ENCODE data around the gene CSF2. TPM values are rescaled to one million over a fixed set of nuclear protein-coding genes. Genes with fewer than 3 reads are reported as not detected.
"Not testable (repeated sequence)": the region's sequence is repeated elsewhere in the genome, so short reads cannot be mapped to it uniquely, and the experiment has no call there.

CSF2 gene
- total RNA-seq, 1 donor from 2014 or later = not detected

DNA sequence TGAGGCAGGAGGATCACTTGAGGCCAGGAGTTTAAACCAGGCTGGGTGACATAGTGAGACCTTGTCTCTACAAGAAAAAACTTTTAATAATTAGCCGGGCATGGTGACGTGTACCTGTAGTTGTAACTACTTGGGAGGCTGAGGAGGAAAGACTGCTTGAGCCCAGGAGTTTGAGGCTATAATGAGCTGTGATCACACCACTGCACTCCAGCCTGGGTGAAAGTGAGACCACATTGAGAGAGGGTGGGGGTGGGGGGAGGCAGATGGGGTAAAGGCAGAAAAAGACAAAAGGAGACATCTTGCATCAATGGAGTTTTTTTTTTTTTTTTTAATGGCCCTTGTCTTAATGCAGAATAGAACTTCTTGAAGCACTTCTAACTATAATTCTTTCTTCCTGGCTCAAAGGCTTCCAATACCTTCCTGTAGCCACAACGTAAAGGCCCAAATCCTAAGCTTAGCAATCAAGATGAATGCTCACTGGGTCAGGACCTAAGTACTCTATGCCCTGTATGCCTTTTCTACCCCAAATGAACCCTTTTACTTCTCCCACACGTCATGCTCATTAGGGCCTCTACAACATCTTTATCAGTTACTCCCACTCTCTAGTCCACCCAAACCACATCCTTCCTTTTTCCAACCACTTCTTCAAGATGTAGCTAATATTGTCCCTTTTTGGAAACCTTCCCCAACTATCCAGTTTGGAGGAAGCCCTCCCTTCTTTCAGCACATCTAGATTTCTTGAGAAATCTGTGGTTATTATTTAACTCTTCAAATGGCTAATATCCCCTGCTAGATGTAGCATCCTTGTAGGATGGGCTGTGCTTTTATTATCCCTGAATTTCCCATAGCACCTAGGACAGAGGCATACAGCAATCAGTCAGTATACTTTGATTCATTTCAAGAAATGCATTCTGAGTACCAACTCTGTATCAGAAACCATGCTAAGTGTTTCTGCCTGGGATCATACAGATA, 40.8 kb downstream of the CSF2 start:
- no peaks in the 10 kb centered on the region for H3K4me1 Mint-ChIP-seq (ENCODE audit: unreplicated experiment)
- no peak for DNase-seq (ENCODE audit: extremely low spot score, unreplicated experiment)
- TF ChIP-seq, protein P1, sequence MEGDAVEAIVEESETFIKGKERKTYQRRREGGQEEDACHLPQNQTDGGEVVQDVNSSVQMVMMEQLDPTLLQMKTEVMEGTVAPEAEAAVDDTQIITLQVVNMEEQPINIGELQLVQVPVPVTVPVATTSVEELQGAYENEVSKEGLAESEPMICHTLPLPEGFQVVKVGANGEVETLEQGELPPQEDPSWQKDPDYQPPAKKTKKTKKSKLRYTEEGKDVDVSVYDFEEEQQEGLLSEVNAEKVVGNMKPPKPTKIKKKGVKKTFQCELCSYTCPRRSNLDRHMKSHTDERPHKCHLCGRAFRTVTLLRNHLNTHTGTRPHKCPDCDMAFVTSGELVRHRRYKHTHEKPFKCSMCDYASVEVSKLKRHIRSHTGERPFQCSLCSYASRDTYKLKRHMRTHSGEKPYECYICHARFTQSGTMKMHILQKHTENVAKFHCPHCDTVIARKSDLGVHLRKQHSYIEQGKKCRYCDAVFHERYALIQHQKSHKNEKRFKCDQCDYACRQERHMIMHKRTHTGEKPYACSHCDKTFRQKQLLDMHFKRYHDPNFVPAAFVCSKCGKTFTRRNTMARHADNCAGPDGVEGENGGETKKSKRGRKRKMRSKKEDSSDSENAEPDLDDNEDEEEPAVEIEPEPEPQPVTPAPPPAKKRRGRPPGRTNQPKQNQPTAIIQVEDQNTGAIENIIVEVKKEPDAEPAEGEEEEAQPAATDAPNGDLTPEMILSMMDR (IDR thresholded peaks at IDR 0.05) = no peak
- H3K36me3 Mint-ChIP-seq (ENCODE audit: unreplicated experiment) = no peaks in the 10 kb centered on the region
- no peak overlapping the region for H3K4me3 Mint-ChIP-seq (ENCODE audit: unreplicated experiment)
- H3K9me3 Mint-ChIP-seq (ENCODE audit: unreplicated experiment) = no peaks in the 10 kb centered on the region
- H3K27me3 Mint-ChIP-seq (ENCODE audit: unreplicated experiment) = peaks cover 11% of the 10 kb centered on the region
- no peak overlapping the region for H3K27ac Mint-ChIP-seq (ENCODE audit: unreplicated experiment)

- no peak overlapping the region for H3K27ac Mint-ChIP-seq (ENCODE audit: unreplicated experiment)
- H3K9me3 Mint-ChIP-seq (ENCODE audit: unreplicated experiment) = no peaks in the 10 kb centered on the region
- peaks cover 11% of the 10 kb centered on the region for H3K27me3 Mint-ChIP-seq (ENCODE audit: unreplicated experiment)
- TF ChIP-seq, protein P1 (IDR thresholded peaks at IDR 0.05) = no peak
- no peaks in the 10 kb centered on the region for H3K36me3 Mint-ChIP-seq (ENCODE audit: unreplicated experiment)
- DNase-seq (ENCODE audit: extremely low spot score, unreplicated experiment) = no peak
- no peak overlapping the region for H3K4me3 Mint-ChIP-seq (ENCODE audit: unreplicated experiment)
- no peaks in the 10 kb centered on the region for H3K4me1 Mint-ChIP-seq (ENCODE audit: unreplicated experiment)
Observed at GRCh38 chr5:132115375-132115774, 41.8 kb downstream of the CSF2 start.

DNA sequence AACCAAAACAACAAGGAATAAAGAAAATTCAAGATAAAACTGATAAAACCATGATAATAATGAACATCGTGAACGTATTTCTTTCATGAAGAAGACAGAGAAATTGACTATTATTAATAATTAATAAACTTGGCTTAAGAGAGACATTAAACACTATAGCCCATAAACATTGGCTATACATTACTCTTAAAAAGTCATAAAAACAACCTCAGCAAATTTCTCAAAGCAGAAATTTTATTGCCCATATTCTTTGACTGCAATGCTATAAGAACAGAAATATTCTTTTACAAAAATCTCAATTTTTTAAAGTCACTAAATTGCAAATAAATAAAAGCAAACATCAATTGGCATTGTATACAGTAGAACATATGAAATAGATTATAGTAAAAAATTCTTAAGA, 42.5 kb downstream of the CSF2 start:
- no peak overlapping the region for H3K27ac Mint-ChIP-seq (ENCODE audit: unreplicated experiment)
- H3K4me3 Mint-ChIP-seq (ENCODE audit: unreplicated experiment) = no peak overlapping the region
- H3K4me1 Mint-ChIP-seq (ENCODE audit: unreplicated experiment) = no peaks in the 10 kb centered on the region
- no peaks in the 10 kb centered on the region for H3K9me3 Mint-ChIP-seq (ENCODE audit: unreplicated experiment)
- H3K27me3 Mint-ChIP-seq (ENCODE audit: unreplicated experiment) = peaks cover 11% of the 10 kb centered on the region
- no peak for DNase-seq (ENCODE audit: extremely low spot score, unreplicated experiment)
- no peaks in the 10 kb centered on the region for H3K36me3 Mint-ChIP-seq (ENCODE audit: unreplicated experiment)
- TF ChIP-seq, protein P1 (IDR thresholded peaks at IDR 0.05) = no peak

GRCh38 chr5:132116909-132117489, 43.4 kb downstream of the CSF2 start:
- peaks cover 11% of the 10 kb centered on the region for H3K27me3 Mint-ChIP-seq (ENCODE audit: unreplicated experiment)
- not testable (repeated sequence) for H3K36me3 Mint-ChIP-seq (ENCODE audit: unreplicated experiment)

GRCh38 chr5:132120717-132121116, 47.1 kb downstream of the CSF2 start:
- not testable (repeated sequence) for H3K9me3 Mint-ChIP-seq (ENCODE audit: unreplicated experiment); H3K27ac Mint-ChIP-seq (ENCODE audit: unreplicated experiment); DNase-seq (ENCODE audit: extremely low spot score, unreplicated experiment); H3K4me3 Mint-ChIP-seq (ENCODE audit: unreplicated experiment); H3K4me1 Mint-ChIP-seq (ENCODE audit: unreplicated experiment); H3K36me3 Mint-ChIP-seq (ENCODE audit: unreplicated experiment)
- peaks cover 18% of the 10 kb centered on the region for H3K27me3 Mint-ChIP-seq (ENCODE audit: unreplicated experiment)

More at GRCh38 chr5:132116909-132117489, 43.4 kb downstream of the CSF2 start:
- H3K4me1 Mint-ChIP-seq (ENCODE audit: unreplicated experiment); H3K27ac Mint-ChIP-seq (ENCODE audit: unreplicated experiment); DNase-seq (ENCODE audit: extremely low spot score, unreplicated experiment); H3K9me3 Mint-ChIP-seq (ENCODE audit: unreplicated experiment); H3K4me3 Mint-ChIP-seq (ENCODE audit: unreplicated experiment): not testable (repeated sequence)

DNA sequence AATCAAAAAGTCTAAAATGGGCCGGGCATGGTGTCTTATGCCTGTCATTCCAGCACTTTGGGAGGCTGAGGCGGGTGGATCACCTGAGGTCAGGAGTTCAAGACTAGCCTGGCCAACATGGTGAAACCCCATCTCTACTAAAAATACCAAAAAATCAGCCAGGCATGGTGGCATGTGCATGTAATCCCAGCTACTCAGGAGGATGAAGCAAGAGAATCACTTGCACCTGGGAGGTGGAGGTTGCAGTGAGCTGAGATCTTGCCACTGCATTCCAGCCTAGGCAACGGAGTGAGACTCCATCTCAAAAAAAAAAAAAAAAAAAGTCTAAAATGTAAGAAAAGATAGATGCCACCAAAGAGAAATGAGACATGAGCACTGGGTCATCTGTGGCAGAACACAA, 49.4 kb downstream of the CSF2 start:
- H3K36me3 Mint-ChIP-seq (ENCODE audit: unreplicated experiment); H3K4me3 Mint-ChIP-seq (ENCODE audit: unreplicated experiment); H3K4me1 Mint-ChIP-seq (ENCODE audit: unreplicated experiment); H3K27ac Mint-ChIP-seq (ENCODE audit: unreplicated experiment); DNase-seq (ENCODE audit: extremely low spot score, unreplicated experiment): not testable (repeated sequence)
- Mint-ChIP-seq H3K27me3 (ENCODE audit: unreplicated experiment) (peaks cover 38% of the 10 kb centered on the region), H3K9me3 (ENCODE audit: unreplicated experiment) (peaks cover 12% of the 10 kb centered on the region)

GRCh38 chr5:132123578-132123977, 50.0 kb downstream of the CSF2 start:
- H3K27me3 Mint-ChIP-seq (ENCODE audit: unreplicated experiment) = peaks cover 44% of the 10 kb centered on the region
- not testable (repeated sequence) for H3K4me3 Mint-ChIP-seq (ENCODE audit: unreplicated experiment); H3K27ac Mint-ChIP-seq (ENCODE audit: unreplicated experiment); DNase-seq (ENCODE audit: extremely low spot score, unreplicated experiment); H3K36me3 Mint-ChIP-seq (ENCODE audit: unreplicated experiment); H3K4me1 Mint-ChIP-seq (ENCODE audit: unreplicated experiment)
- H3K9me3 Mint-ChIP-seq (ENCODE audit: unreplicated experiment) = peaks cover 14% of the 10 kb centered on the region
